PFSK-1 (cell line): ENCODE measurements around the gene KCNH8.

Experiments used
- POLR2AphosphoS5 ChIP-seq: IDR thresholded peaks from 2 replicates; pipeline ENCODE4 v1.6.1; 2012; ENCODE audit warnings: low read depth, mild to moderate bottlenecking, control low read depth, low read length, moderate library complexity
- REST ChIP-seq, 2 experiments: IDR thresholded peaks; 2 replicates each; pipeline versions ENCODE4 v1.6.1 to v1.8.0; 2011 to 2012; ENCODE audit warnings: low read depth in 2 of 2, low read length in 2 of 2, control low read depth in 1 of 2, inconsistent platforms in 1 of 2, mild to moderate bottlenecking in 1 of 2, moderate library complexity in 1 of 2; ENCODE audit not compliant: insufficient read depth in 1 of 2

GRCh38 chr3:19254784-19255338, 106.6 kb downstream of the KCNH8 start:
- TF ChIP-seq POLR2AphosphoS5 (no peak), REST (IDR thresholded peaks at IDR 0.05; ENCODE audit: insufficient read depth in 1 of 2, low read depth in 2 of 2, low read length in 2 of 2) (no peak)
